HG02973 (cell line): ENCODE measurements around the gene KCNMA1.
A peak's percentile ranks its signal among the peaks of the same experiment; 100 is the strongest.

Experiments
- ATAC-seq: cut with Tn5 transposase; IDR thresholded peaks from one replicate; pipeline ENCODE4 v1.9.1; 2021; ENCODE audit warnings: moderate library complexity; ENCODE audit not compliant: unreplicated experiment

The KCNMA1 gene

DNA sequence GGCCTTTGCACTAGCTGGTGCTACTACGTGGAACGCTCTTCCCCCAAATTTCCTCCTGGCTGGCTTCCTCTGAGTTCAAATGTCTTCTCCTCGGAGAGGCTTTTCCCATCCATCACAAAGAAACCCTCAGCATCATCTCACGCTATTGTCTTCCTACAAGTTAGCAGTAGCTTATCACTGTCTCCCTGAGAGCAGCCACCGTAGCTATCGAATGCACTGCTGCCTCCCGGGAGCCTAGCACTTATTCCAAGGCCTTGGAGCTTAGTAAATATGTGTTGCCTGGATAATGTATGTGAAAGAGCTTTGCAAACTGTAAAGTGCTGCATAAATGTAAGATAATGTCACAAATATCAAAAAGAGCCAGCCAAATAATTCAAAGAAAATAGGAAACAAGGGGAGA is 124.4 kb downstream of the KCNMA1 start:
- no peak for ATAC-seq

GRCh38 chr10:77512219-77512578 is 125.4 kb downstream of the KCNMA1 start:
- ATAC-seq: no peak

- no peak for ATAC-seq
Observed at GRCh38 chr10:77511498-77512218, 126.0 kb downstream of the KCNMA1 start.

DNA sequence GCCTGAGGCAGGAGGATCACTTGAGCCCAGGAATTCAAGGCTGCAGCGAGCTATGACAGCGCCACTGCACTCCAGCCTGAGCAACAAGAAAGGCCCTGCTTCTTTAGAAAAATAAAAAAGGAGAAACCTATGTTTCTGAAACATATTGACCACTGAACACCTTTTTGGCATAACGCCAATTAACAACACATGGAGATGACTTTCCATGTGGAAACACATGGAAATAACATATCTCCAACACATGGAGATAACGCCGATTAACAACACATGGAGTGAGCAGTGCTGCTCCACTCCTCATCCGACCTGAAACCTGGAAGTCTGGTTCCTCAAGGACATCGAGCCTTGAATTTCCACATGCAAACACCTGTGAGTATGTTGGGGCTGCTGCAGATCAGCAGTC is 126.9 kb downstream of the KCNMA1 start:
- ATAC-seq: no peak

DNA sequence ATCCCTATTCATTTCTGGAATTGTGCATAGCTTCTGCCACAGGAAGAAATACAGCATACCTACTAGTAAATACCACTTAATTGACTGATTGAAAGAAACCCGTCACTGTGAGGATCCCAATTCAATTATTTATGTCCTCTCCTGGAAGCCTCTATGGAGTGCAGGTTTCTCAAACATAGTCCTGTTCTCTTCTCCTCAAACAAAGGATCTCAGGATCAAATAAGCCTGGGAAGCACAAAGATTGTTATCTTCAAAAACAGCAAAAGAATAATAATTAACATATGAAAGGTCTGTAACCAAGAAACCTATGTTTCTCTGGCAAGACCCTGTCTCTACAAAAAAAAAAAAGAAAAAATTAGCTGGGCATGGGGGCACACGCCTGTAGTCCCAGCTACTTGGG is 127.3 kb downstream of the KCNMA1 start:
- ATAC-seq: no peak

GRCh38 chr10:77509391-77509790 is 128.2 kb downstream of the KCNMA1 start:
- ATAC-seq: no peak

GRCh38 chr10:77507291-77507880 is 130.2 kb downstream of the KCNMA1 start:
- no peak for ATAC-seq

DNA sequence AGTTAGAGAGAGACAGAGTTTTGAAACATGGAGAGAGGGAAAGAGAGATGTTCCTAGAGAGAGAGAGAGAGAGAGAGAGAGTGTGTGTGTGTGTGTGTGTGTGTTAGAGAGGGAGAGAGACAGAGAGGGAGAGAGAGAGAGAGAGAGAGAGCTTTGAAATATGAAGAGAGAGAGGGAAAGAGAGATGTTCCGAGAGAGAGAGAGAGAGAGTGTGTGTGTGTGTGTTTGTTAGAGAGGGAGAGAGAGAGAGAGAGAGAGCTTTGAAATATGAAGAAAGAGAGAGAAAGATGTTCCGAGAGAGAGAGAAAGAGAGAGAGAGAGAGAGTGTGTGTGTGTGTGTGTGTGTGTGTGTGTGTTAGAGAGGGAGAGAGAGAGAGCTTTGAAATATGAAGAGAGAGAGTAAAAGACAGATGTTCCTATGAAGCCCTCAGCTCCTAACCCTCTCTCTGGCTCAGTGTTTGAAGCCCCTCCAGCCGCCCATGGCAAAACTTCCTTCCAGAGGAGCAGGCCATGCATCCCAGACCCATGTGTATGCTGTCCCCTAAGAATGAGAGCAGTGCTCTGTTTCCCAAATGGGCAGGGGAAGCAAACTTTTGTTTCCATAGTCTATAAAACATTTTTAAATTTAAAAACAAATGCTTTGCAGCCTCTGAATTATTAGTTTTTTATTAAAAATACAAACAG is 130.9 kb downstream of the KCNMA1 start:
- ATAC-seq: no peak

- no peak for ATAC-seq
Observed at GRCh38 chr10:77505431-77506334, 131.9 kb downstream of the KCNMA1 start.

DNA sequence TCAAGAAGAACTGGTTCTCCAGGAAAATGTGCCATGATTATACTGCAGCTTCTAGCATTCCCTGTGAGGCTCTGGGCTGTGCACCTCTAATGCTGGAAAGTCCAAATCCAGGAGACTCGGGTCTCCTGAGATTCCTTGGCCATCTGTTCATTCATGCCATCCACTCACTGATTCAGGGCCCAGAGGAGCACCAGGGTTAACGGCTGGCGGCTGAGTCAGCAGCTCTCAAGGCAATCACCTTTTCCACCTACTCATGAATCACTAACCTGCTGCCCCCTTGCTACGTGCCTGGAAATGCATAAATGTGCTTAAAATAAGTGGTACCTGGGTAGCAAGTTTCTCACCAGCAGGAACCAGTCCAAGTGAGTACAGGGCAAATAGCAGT is 132.7 kb downstream of the KCNMA1 start:
- no peak for ATAC-seq

GRCh38 chr10:77504196-77504872 is 133.3 kb downstream of the KCNMA1 start:
- no peak for ATAC-seq

DNA sequence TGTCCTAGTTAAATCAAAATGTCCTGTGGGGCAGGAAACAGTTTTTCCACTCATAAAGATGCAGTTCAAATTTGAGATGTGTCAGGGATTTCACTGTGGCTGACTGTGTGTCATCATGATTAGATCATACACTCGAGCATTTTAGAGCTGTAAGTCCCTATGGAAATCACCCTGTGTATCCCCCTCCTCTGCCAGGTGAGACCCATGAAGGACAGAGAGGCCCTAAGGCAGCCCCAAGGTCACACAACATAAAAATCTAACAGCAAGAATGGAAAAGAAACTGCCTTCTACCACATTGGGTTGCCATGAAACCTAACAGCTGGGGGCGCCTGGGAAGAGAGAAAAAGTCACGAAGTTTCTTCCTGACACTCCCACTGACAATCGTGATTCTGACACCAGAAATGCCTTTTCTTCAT is 135.8 kb downstream of the KCNMA1 start:
- no peak for ATAC-seq

- peak; percentile 6 for ATAC-seq
Observed at GRCh38 chr10:77501152-77501845, 136.3 kb downstream of the KCNMA1 start.

- ATAC-seq: peak; percentile 85
Observed at GRCh38 chr10:77500754-77501151, 136.9 kb downstream of the KCNMA1 start.

DNA sequence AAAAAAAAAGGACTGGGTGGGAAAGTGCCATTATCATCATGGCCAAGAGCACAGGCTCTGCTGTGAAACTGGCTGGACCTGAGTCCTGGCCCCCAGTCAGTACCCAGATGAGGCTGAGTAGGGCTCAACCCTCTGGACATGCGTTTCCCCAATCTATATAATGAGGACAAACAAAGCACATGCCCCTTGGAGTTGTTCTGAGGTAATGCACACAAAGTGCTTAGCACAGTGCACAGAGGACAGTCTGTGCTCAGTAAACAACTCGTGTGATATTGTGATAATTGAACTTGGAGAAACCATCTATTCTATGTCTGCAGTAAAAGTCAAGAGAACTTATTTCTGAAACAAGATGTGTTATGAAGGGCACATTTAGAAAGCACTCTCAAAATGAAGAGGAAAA is 138.8 kb downstream of the KCNMA1 start:
- no peak for ATAC-seq

- no peak for ATAC-seq
Observed at GRCh38 chr10:77498210-77498609, 139.4 kb downstream of the KCNMA1 start.

- ATAC-seq: no peak
Observed at GRCh38 chr10:77497748-77498147, 139.9 kb downstream of the KCNMA1 start.

GRCh38 chr10:77496941-77497420 is 140.6 kb downstream of the KCNMA1 start:
- no peak for ATAC-seq

- ATAC-seq: no peak
Observed at GRCh38 chr10:77494756-77495541, 142.7 kb downstream of the KCNMA1 start.
